HG03066 (cell line): ENCODE measurements around the gene BTNL9.
"Not testable (repeated sequence)": the region's sequence is repeated elsewhere in the genome, so short reads cannot be mapped to it uniquely, and the experiment has no call there.

Source experiments
- ATAC-seq: cut with Tn5 transposase; IDR thresholded peaks from one replicate; pipeline ENCODE4 v1.9.1; 2021; ENCODE audit warnings: low read depth; ENCODE audit not compliant: unreplicated experiment

BTNL9 gene

DNA sequence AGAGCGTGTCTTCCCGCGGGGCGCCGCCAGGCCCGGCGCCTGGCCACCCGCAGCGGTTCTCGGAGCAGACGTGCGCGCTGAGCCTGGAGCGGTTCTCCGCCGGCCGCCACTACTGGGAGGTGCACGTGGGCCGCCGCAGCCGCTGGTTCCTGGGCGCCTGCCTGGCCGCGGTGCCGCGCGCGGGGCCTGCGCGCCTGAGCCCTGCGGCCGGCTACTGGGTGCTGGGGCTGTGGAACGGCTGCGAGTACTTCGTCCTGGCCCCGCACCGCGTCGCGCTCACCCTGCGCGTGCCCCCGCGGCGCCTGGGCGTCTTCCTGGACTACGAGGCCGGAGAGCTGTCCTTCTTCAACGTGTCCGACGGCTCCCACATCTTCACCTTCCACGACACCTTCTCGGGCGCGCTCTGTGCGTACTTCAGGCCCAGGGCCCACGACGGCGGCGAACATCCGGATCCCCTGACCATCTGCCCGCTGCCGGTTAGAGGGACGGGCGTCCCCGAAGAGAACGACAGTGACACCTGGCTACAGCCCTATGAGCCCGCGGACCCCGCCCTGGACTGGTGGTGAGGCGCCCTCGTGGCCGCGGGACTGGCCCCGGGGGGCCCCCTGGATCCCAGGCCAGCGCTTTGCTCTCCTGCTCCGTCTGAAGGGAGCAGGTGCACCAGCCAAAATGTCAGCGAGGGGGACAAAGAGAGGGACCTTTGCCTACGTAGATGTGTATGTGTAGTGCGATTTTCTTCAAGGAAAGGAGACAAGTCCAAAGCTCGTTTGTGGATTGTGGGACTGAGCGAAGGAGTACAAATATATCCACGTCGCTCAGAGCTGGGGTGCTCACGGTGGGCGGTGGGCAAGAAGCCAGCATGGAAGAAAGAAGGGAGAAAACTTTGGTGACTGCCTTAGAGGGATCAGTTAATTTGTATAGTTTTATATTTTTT lies 19.5 kb downstream of the BTNL9 start:
- ATAC-seq, result no peak

DNA sequence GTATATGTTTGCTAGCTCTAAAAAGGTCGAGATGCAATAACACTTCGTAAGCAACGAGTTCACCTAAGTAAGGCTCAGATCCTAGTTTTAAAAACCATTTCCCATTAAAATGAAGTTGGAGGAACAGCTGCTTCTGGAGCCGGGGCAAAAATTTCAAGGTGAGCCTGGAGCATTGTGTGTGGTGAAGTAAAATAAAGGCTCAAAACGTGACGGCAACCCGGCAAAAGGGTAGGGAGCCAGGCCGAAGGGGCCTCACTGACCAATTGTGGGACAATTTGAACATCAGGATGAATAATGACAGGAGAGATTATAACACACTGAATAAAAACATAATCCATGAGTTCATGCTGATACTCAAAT lies 20.1 kb downstream of the BTNL9 start:
- no peak for ATAC-seq

DNA sequence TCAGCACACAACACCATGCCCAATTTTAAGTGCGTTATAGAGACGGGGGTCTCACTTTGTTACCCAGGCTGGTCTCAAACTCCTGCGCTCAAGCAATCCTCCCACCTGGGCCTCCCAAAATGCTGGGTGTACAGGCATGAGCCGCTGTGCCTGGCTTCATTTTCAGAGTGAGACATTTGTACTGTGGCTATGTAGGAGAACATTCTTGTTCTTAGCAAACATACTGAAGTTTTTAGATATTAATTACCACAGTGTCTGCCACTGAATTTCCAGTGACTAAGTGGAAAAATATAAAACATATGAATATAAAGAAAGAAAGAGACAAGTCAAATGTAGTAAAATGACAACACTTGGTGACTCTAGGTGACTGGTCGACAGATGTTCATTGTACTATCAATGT lies 20.9 kb downstream of the BTNL9 start:
- no peak for ATAC-seq

DNA sequence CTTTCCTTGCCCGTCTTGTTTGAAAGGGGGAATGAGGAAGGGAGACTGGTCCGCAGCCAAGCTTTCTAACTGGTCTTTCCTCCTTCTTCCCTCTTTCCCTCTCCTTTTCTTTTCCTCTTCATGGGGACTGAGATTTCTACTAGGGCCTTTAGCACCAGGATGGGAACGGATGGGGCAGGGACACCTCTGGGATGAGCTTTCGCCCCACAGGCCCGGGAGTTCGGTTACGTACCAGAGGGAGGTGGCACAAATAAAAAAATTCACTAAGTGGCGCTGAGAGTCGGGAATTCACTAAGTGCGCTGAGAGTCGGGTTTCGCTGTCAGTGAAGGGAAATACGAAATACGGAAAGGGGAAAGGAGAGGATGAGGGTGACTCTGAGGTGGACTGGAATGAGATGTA lies 21.6 kb downstream of the BTNL9 start:
- ATAC-seq, result no peak

DNA sequence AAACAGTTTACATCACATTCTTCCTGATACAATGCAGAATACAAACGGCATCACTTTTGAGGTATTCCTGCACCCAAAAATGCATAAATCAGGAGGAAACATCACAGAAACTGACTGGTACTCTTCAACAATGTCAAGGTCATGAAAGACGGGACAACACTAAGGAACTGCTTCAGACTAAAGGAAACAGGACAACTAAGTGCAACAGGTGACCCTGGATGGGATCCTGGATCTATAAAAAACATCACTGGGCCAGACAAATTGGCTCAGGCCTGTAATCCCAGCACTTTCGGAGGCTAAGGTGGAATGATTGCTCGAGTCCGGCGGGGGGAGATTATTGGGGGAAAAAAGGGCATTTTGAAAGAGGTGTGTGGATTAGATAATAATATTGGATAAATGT lies 22.6 kb downstream of the BTNL9 start:
- no peak for ATAC-seq

DNA sequence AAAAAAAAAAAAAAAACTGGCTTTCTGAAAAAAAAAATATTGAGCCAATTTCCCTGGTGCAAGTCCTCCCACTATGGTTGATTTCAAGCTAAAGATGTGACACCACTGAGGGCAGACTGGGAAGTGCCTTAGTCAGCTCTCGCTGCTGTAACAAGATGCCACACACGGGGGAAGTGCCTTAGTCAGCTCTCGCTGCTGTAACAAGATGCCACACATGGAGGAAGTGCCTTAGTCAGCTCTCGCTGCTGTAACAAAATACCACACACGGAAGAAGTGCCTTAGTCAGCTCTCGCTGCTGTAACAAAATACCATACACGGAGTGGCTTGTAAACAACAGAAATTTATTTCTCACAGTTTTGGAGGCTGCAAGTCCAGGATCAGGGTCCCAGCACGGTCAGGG lies 23.4 kb downstream of the BTNL9 start:
- no peak for ATAC-seq

DNA sequence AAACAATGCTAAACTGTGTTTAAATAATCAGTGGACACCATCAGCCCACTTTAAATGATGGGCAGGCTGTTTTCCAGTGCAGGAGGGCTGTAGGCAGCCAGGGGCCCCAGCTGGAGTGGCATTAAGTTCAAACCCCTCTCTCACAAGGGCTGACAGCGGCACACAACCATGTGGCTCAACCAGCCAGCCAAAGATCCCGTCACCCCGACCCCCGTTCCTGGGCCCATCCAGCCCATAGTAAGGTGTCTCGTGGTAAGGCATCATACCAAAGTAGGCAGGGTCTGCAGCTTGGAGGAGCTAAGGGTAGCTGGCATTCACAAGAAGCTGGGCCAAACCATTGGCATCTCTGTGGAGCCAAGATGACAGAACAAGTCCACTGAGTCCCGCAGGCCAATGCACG lies 24.9 kb downstream of the BTNL9 start:
- ATAC-seq, result no peak

DNA sequence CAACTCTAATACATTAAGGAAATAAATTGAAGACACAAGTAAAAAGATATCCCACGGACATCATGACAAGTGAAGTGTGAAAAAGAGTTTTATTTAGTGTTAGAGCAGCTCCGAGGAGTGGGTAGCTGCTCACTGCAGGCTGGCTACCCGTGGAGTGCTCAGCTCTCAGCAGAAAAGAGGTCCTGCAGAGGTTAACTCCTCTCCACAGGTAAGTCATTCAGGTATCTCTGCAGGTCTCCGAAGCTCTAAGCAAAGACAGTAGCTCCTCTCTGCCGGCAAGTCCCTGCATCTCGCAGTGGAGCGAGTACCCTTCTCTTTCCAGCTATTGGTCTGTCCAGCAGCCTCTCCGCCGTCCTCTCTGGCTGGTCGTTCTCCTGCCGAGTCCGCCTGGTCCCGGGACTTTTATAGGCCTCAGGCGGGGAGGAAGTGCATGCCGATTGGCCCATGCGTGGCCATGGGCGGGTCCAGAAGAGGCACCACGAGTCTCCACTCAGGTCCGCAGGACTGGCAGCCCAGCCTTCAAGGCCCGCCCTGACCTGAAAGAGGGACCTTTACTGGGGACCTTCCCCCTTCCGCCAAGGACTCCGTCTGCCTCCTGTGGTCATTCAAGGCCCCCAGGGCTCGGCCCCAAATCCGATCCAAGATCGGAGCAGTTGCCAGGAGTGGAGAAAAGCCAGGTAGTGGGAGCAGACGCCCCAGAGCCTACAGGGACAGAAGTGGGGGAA lies 29.9 kb downstream of the BTNL9 start:
- ATAC-seq, result no peak

DNA sequence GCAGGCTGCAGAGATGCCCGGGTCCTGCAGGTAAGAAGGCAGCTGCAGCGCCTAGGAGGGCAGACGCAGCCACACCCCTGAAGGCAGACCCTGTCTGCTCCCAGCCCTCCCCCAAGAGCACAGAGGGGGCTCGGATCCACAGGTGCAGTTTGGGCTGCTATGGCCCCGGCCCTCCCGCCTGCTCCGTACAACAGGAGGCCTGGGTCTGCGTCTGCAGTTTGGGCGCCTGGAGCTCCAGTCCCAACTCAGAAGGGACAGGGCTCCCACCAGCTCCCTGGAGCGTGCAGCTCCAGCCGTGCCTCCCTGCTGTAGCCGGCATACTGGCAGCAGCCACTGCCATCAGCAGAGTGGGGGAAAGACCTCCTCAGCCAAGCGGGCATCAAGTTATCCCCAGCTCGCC lies 30.5 kb downstream of the BTNL9 start:
- no peak for ATAC-seq

DNA sequence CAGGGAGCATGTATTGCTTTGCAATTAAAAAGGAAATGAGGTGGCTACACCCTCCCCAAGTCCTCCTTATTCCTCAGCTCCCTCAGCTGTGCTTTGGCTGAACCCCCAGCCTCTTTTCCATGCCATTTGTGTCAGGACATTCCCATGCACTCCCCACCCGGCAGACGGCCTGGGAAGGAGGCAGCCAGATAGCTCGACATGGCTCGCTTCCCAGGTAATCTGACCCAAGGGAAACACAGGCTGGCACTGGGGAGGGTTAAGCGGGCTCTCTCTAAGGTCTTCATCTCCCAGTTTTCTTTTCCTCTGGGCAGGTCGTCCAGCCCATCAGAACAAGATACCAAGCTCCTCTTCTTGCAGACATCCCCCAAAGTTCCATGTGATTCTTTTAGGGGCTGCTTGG lies 31.2 kb downstream of the BTNL9 start:
- ATAC-seq, result no peak

DNA sequence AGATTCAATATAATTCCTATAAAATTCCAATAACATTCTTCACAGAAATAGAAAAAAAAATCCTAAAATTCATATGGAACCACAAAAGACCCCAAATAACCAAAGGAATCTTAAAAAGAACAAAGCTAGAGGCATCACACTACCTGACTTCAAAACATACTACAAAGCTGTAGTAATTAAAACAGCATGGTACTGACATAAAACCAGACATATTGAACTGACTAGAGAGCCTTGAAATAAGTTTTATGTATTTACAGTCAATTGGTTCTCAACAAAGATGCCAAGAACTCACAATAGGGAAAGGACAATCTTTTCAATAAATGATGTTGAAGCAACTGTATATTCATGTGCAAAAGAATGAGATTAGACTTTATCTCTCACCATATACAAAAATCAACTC lies 36.9 kb downstream of the BTNL9 start:
- no peak for ATAC-seq

DNA sequence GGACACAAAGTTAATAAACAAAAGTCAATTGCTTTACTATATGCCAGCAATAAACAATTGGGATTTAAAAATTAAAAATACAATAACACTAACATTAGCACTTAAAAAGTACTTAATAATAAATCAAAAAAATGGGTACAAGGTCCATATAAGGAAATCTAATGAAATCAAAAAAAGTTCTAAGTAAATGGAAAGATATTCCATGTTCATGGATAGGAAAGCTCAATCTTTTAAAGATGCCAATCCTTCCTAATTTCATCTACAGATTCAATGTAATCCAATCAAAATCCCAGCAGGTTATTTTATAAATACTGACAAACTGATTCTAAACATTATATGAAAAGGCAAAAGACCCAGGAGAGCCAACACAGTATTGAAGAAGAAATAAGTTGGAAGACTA lies 41.9 kb downstream of the BTNL9 start:
- no peak for ATAC-seq

DNA sequence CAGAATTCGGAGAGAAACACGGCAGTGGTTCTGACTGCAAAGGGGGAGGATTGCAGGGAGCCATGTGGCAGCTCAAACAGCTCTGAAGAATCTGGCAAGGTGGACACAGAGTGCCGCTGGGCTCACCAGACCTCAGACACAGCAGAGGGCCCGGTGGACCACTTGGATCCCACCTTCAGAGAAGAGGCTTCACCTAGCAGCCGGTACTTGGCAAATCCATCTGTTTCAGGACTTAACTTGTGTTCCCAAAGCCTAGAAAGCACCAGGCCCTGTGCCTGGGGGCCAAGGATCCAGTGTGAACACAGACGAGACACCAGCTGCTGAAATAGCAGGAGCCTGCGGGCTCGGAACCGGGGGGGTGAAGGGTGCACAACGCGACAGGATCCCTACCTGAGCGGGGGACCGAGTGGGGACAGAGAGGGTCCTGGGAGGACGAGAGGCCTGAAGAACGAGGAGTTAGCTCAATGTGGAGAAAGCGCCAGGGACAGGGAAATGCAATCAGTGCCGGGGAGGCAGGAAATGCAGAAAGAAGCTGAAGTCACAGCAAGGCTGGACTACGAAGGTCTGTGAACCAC lies 44.6 kb downstream of the BTNL9 start:
- ATAC-seq, result no peak

DNA sequence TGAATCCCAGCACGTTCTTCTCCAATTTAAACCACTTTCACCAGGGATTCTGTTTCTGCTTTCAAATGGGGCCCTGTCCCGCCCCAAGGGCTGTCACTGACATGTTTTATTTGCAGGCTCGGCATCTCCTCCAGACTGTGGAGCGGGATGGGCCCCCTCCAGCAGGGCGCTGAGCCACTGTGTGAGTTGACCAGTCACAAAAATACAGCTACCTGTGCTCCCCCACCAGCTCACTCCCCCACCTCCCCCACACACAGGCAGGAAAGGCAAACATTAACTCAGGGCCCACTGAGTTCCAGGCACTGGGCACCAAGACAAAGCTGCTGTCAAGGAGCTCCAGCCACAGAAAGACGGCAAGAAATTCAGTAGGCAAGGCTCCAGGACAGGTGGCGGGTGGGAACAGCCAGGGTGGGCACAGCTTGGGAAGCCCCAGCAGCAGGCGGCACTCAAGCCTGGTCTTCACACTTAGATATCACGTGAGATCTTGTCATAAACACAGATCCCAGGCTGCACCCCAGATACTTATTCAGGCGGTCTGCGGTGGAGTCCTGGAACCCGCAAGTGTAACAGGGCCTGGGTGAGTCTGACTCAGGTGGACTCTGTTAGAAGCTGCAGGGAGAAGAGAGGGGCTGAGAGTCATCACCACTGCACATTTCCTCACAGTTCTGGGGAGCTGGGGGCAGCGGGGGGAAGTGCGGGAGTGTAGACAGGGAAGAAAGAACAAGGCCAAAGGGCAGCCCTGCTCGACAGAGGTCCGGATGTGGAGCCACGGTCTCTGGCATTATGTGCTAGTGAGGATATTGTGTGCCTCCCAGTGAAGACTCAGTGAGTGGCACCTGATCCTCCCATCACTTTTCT lies 46.2 kb downstream of the BTNL9 start:
- ATAC-seq, result no peak

DNA sequence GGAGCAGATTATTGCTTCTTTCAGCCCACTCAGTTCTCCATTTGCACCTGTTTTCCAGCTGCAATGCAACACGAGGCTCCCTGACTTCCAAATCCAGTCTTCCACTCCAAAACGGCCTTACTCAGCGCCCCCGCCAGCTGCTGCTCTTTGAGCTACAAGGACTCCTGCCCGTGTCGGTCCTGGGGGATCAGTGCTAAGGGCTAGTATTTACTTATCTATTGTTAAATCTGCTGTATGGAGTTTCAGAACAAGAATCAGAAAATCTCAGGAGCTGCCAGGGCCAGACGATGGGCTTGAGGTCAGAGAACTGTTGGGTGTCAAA lies 46.8 kb downstream of the BTNL9 start:
- ATAC-seq, result no peak

DNA sequence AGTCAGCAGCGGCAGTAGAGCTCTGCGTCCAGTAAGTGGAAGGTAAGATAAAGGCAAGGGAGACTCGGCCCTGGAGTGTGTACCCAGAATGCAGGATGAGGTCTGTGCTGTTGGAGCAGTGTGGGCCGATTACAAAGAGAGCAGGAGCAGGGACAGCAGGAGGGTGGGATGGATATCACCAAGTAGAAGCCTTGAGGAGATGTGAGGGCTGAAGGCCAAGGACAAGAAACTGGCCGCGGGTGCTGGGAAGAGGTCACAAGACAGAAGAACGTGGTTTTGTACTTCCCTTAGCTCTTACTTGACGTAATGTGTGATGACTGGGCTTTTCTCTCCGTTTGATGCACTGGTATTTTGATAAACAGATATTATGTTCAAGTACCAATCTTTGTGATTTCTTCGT lies 47.2 kb downstream of the BTNL9 start:
- ATAC-seq, result no peak

DNA sequence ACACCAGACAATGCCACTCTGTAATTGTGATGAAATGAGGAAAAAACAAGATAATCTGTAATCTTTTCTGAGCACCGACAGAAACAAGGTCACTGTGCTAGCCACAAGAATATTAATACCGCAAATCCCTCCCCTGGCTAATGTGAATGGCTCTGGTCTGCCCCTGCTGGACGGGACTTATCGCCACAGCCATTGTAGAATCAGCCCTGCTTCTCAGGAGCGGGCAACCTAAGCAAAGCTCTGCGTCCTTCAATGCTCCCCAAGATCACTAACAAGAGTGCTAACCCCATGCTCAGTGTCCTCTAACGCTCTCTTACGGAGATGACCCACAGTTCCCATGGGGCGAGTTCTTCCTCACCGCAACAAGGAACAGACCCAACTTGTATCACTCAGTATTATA lies 48.2 kb downstream of the BTNL9 start:
- no peak for ATAC-seq

DNA sequence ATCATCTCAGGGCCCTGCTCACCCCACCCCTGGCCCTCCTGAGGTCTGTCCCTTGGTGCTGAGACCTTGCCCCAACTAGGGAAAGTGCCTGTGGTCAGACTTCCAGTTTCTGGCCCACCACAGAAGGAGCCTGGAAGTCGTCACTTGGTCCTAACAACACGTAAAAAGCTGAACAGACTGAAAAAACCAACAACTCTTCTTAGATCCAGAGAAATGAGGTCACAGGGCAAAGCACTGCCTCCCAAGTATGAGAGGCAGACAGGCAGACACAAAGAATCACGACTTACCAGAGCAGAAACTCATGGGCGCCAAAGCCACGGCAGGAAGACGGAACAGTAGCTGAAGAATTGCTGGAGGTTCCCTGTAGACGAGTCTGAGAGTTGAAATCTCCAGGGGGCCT lies 52.4 kb downstream of the BTNL9 start:
- no peak for ATAC-seq

DNA sequence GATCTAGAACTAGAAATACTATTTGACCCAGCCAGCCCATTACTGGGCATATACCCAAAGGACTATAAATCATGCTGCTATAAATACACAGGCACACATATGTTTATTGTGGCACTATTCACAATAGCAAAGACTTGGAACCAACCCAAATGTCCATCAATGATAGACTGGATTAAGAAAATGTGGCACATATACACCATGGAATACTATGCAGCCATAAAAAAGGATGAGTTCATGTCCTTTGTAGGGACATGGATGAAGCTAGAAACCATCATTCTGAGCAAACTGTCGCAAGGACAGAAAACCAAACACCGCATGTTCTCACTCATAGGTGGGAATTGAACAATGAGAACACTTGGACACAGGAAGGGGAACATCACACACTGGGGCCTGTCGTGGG lies 55.1 kb downstream of the BTNL9 start:
- ATAC-seq, result not testable (repeated sequence)

DNA sequence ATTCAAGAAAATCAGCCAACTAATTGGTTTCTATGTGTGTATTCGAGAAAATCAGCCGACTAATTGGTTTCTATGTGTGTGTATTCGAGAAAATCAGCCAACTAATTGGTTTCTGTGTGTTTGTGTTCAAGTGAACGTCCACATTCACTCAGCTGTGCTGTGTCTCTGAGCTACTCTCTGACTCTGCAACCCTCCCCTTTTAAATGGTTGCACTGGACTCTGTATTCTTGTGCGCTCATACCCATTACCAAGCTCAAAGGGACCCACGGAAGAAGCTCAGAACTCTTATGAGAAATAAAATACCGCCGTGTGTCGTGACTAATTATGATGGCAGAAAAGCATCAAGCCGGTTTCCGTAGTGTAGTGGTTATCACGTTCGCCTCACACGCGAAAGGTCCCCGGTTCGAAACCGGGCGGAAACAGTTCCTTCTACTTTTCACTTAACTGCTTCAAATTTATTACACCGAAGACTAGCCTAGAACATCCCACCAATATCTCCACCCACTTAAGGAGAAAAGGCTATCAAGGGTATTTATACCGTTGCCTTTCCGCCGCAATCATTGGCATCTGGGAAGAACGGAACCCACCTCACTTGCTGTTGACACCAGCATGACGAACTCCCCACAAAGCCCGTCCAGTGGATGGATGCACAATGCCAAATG lies 56.8 kb downstream of the BTNL9 start:
- ATAC-seq, result not testable (repeated sequence)
